Activated gamma-delta T cell treated with Interleukin-2 at 50 U/mL for 16 hours (primary cell): ENCODE data around the gene SIK3.

Experiments used
- DNase-seq: peaks from one replicate; pipeline ENCODE4 v3.0.0-alpha.2; 2020

SIK3 gene

DNA sequence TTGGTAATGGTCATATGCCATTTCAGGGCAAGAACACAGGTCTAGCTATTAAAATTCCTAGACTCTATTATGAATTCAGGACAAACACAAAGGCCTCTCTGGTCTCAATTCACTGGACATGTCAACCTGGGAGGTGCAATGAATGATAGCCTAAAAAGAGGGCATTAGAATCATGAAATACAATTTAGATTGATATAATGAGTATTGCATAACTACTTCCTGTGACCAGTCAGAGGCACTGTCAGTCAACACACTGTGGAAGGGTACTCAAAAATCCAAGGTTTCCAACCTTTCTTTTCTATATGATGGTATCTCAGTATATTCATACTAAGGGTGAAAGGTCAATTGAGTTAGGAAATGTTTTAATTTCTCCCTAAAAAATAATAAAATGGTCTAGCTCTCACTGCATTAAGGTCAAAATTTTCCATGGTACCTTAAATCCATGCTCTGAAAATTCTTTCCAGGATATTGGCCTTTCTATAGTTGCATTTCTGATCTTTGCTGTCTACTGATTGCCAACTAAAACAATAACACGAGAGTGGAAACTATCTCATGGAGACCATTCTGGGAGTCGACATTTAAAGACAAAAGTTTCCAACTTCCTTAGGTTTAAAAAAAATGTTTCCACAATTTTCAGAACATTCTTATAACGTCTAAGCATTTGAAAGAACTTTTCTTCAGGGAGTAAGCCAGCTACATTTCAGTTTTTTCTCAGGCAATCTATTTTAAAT, 179.1 kb downstream of the SIK3 start:
- DNase-seq = no peak

DNA sequence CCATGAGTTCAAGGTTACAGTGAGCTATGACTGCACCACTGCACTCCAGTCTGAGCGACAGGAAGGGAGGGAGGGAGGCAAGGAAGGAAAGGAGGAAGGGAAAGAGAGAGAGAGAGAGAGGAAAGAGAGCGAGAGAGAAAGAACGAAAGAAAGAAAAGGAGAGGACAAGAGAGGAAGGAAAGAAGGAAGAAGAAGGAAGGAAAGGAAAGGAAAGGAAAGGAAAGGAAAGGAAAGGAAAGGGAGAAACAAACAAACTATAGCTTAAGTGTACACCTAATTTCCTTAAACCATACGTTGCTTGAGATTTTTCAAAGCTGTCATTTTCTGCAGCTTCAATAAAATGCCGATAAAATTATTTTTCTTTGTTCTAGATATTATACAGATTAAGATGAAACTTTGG, 180.6 kb downstream of the SIK3 start:
- no peak for DNase-seq

DNA sequence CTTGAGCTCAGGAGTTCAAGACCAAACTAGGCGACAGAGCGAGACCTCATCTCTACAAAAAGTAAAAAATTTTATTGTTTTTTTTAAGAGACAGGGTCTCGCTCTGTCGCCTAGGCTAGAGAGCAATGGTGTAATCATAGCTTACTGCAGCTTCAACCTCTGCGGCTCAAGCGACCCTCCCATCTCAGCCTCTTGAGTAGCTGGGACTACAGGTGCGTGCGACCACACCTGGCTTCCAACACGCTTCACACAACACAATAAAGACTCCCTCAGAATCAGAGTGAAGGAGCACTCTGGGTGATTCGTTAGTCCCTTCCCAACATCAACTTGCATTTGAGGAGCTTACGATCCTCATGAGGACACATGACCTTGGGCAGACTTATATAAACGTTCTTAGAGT, 181.3 kb downstream of the SIK3 start:
- DNase-seq = no peak

GRCh38 chr11:116916052-116916451, 182.2 kb downstream of the SIK3 start:
- no peak for DNase-seq

DNA sequence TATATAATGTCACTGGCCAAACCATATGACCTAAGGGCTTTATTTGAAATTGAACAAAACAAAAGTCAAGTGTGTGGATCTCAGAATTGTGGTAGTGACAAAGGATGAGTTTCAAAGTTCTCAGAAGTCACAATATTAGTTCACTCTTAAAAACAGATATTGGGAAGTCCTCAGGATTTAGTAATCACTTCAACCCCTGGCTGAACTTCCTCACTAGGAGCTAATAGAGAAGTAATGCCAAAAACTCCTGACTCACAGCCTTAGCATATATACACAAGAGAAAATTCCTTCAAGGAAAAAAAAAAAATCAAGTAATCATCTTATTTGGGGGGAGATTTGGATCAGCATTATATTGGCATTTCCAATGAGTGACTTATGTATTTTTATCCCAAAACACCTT, 185.2 kb downstream of the SIK3 start:
- no peak for DNase-seq

DNA sequence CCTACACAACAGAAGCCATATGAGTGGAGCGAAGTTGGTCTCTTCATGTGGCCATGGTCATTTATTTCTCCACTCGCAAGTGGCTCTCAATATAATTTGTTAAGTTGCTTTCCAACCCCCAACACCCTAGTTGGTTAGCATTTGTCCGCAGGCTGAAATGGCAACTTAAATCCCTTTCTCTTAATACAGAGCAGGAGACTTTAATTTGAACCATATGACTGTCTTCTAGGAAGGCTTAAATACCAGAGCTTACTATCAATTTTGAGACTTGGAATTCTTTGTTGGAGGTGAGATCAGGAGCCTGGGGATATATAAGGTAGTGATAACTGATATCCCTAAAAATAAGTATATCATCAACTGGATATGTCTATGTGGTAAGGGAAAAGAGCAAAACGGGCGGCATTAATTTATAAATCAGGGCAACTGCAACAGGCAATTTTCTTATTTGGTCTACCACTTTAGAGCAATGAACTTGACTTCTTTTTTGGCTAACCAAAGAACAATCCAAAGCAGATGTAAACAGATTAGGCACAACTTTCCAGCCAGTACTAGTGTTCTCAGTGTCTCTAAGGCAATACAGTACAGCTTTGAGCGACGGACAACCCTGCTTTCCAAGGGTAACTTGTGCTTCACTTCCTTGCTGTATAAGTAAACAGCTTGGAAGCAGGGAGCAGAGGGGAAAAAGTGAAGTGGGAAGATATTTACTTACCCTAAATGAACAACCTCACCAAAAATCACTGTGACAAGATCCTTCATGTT, 186.1 kb downstream of the SIK3 start:
- DNase-seq = no peak

DNA sequence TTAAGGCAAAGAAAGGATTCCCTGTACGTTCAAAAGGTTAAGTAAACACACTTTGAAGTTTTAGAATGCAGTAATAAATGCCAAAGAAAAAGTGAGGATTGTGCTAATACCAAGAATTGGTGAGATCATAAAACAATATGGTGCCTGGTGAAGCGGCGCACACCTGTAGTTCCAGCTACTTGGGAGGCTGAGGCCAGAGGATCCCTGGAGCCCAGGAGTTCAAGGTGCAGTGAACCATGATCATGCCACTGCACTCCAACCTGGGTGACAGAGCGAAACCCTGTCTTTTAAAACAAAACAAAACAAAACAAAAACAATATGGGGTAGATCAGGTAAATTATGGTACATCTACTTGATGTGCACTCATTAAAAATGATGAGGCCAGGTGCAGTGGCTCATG, 187.4 kb downstream of the SIK3 start:
- no peak for DNase-seq

DNA sequence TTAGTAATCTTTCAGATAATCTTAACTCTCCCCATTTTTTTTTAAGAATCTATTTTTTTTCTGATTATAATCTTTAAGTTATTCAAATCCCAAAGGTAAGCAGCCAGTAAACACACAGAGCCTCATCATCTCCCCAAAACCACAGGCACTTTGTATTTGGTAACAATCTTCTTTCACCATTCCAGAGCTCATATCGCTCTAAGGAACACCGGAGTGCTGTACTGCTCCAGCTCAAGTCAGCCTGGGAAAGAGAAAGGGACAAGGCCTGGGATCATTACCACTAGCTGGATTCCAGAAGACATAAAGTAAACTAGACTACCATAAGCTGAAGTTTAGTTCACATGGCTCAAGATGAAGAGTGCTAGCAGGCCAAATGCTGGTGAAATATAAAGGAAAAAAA, 187.8 kb downstream of the SIK3 start:
- DNase-seq = no peak

GRCh38 chr11:116909245-116909644, 189.0 kb downstream of the SIK3 start:
- DNase-seq = no peak

DNA sequence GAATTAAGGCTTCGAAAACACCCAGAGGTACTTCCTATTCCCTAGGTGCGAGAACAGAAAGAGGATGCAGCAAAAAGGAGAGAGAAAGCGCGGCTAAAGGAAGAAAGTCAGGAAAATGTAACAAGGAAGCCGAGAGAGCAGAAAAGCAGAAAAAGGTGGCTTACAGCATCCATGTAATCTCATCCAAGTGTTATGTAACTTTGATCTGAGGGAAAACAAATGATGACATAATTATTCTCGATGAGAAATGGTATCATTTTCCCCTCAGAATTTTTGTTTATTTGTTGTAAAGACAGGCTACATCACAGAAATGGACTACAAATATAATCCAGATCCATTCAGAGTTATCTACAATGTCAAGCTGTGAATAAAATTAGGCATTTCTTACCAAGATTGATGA, 191.7 kb downstream of the SIK3 start:
- no peak for DNase-seq

DNA sequence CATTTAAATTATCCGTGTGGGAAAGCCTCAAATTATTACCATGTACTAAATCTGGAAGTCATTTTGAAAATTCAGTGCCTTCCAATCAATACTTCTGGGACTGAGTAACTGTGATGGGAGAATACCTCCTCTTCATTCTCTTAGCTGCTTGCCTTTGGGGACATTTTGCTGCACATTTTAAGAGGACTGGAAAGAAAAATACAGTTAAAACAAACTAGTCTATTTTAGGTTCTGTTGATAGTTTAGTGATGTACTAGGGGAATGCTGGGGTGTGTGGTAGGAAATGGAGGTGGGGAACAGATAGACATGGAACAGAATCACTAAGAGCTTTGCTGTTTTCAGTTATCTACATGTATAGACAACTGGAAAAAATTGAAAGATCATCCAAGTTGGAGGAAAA, 195.1 kb downstream of the SIK3 start:
- no peak for DNase-seq

DNA sequence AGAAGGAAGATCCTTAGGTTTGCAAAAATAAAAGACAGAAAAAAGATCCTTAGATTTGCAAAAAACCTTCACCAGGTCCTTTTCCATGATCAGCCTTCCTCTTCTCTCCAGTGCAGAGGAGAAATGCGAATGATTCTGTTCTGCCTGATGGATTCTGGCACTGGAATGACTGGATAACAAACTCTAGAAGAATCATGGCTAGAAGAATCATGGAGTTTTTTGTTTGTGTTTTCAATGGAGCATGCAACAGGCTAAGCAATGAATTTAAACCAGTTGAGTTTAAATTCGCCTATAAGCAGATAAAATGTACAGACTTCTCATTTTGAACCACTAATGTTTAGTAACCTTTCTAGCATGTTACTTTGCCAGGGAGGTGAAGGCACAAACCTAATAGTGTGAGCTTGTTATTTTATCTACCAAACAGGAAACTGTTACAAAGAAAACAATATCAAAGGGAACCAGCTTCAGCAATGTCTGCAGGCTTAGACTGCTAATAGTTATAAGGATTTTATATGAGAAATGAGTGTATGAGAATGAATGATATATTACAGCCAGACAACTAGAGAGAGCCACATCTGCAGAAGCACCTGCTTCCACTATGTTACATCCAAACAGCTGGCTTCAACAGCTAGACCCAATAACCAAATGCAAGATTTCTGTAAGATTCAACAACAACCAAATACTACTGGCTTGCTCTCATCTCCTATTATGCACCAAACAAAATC, 196.1 kb downstream of the SIK3 start:
- DNase-seq = no peak

- DNase-seq = no peak
Observed at GRCh38 chr11:116901211-116901610, 197.0 kb downstream of the SIK3 start.

- no peak for DNase-seq
Observed at GRCh38 chr11:116896211-116896610, 202.0 kb downstream of the SIK3 start.

- no peak for DNase-seq
Observed at GRCh38 chr11:116895048-116895757, 203.0 kb downstream of the SIK3 start.

GRCh38 chr11:116893906-116894305, 204.3 kb downstream of the SIK3 start:
- DNase-seq = no peak

DNA sequence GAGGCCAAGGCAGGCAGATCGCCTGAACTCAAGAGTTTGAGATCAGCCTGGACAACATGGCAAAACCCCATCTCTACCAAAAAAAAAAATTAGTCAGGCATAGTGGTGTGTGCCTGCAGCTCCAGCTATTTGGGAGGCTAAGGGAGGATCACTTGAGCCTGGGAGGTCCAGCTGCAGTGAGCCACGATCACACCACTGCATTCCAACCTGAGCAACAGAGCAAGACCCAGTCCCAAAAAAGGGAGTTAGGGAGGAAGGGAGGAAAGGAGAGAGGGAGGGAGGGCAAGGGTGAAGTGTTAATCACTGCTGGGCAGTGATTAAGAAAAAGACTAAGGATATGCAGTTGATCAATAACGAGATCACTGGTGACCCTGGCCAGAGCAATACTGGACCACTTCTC, 204.8 kb downstream of the SIK3 start:
- no peak for DNase-seq

GRCh38 chr11:116892374-116892773, 205.9 kb downstream of the SIK3 start:
- DNase-seq = no peak

GRCh38 chr11:116891746-116892145, 206.5 kb downstream of the SIK3 start:
- DNase-seq = no peak

- DNase-seq = no peak
Observed at GRCh38 chr11:116890607-116891006, 207.6 kb downstream of the SIK3 start.

GRCh38 chr11:116890193-116890592, 208.0 kb downstream of the SIK3 start:
- peak; percentile 19 for DNase-seq

GRCh38 chr11:116888884-116889549, 209.2 kb downstream of the SIK3 start:
- DNase-seq = no peak

DNA sequence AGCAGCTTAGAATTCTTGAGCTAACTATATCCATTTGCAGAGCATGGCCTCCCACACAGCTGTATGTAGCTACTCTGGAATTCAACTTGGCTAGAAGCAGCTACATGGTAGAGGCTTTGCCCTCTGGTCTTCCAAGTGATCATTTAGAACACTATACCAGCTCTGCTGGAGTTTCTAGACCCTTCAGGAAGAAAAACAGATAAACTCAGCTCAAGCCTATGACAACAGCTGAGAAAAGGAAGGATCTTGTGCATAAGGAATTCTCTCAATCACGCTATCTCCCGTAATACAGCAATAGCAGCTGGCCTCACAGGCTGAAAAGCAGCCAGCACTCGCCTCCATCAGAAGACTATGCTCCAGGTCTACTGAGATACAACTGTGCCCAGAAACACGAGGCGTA, 210.2 kb downstream of the SIK3 start:
- no peak for DNase-seq
